NCI-H2196 (cell line): Measurements from ENCODE around the gene TGDS.
"Not testable (repeated sequence)": the region's sequence is repeated elsewhere in the genome, so short reads cannot be mapped to it uniquely, and the experiment has no call there.

Source experiments
- DNase-seq: peaks from one replicate; lab custom pipeline; 2025; ENCODE audit not compliant: unreplicated experiment; lab: John Stamatoyannopoulos, UW

Gene TGDS

GRCh38 chr13:94553766-94554165 lies 42.2 kb downstream of the TGDS start:
- DNase-seq: no peak

- DNase-seq: no peak
These were observed 43.9 kb downstream of the TGDS start for GRCh38 chr13:94552095-94552494.

- no peak for DNase-seq
These were observed 45.8 kb downstream of the TGDS start for GRCh38 chr13:94550062-94550738.

DNA sequence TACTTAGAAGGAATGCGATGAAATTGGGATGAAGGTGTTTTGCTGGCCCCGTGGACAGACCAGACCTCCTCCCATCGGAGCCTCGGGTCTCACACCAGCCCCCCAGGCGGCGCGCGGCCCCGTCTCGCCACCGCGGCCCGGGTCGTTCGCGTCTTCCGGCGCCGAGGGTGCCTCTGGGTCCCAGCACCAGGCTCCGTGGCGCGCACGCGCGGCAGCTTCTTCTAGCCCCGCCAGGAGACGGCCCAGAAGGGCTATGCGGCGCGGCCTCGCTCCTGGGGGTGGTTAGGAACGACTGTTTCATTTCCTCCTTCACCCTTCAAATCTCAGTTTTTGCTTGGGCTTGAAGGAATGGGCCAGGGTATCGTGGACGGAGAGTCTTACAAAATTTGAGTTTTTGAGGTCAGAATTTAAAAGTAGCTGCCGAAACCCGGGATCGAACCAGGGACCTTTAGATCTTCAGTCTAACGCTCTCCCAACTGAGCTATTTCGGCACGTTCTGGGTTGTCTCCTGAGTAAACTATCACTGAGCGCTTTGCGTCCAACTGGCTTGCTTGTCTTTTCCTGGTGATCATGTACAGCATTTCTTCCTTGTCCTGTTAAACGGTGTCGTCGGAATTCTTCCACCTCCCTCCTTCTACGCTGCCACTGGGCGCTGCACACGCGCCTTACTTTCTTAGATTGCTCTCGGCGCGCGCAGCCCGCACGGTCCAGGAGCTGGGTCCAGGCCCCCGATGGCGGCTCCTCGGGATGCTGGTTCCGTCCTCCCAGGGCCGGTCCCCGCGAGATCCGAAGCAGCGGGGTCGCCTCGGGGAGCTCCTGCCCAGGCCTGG lies 46.5 kb downstream of the TGDS start:
- DNase-seq: peak; percentile 75

GRCh38 chr13:94548821-94549231 lies 47.1 kb downstream of the TGDS start:
- no peak for DNase-seq

GRCh38 chr13:94548382-94548781 lies 47.6 kb downstream of the TGDS start:
- no peak for DNase-seq

GRCh38 chr13:94546061-94546839 lies 49.7 kb downstream of the TGDS start:
- no peak for DNase-seq

DNA sequence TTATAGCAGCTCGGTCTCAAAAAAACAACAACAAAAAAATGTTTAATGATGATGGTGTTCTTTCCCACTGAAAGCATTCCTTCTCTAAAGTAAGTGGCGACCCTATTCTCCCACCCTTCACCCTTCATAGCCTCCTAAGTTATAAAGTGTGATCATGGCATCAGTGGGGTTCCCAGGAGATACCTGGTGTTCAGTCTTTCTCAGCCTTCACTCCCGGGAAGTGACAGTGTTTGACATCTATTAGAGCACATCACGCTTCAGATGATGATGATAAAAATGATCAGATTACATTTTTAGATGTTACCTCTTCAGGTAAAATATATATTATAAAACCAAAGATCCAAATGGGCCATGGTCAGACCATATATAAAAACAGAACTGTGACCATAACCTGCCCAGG lies 51.0 kb downstream of the TGDS start:
- no peak for DNase-seq

DNA sequence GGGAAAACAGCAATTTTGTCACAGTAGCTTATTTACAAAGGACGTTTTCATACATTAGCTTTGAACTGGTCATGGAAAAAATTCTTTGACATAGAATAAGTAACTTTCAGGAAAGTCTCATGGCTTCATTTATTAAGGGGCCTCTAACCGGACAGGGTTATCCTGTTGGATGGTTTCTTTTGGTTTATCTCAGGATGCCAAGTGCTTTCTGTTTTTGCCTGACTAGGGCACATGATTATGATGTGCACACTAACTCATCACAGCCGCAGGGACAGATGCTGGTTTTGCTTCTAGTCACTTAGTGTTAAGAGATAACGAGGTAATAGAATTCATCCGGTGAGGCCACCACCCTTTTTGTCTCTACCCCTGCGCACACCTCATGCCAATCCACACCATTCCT lies 53.0 kb downstream of the TGDS start:
- no peak for DNase-seq

- DNase-seq: no peak
These were observed 58.0 kb downstream of the TGDS start for GRCh38 chr13:94537740-94538630.

- DNase-seq: no peak
These were observed 60.2 kb downstream of the TGDS start for GRCh38 chr13:94535775-94536174.

GRCh38 chr13:94535231-94535630 lies 60.7 kb downstream of the TGDS start:
- no peak for DNase-seq

- no peak for DNase-seq
These were observed 61.8 kb downstream of the TGDS start for GRCh38 chr13:94534166-94534565.

GRCh38 chr13:94532278-94532677 lies 63.7 kb downstream of the TGDS start:
- DNase-seq: not testable (repeated sequence)

- DNase-seq: not testable (repeated sequence)
These were observed 69.0 kb downstream of the TGDS start for GRCh38 chr13:94526956-94527355.

DNA sequence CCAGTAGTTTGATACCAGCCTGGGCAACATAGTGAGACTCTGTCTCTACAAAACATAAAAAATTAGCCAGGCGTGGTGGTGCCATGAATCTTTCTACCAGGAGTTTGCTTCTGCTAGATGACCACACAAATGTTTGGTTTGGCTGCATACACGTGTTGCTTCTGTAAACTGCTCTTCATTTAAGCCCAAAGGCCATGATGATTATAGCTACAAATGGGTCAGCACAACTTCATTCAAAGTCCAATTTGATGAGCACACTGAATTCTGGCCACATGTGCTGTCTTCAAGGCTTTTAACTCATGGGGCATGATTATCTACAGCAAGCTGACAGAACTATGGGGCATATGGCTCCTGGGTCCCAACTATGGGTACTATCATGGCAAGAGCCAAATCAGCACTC lies 70.2 kb downstream of the TGDS start:
- no peak for DNase-seq

GRCh38 chr13:94524407-94524806 lies 71.5 kb downstream of the TGDS start:
- DNase-seq: no peak
